Measurements from ENCODE around the gene STARD3. TPM values are rescaled to one million over a fixed set of nuclear protein-coding genes. Genes with fewer than 3 reads are reported as not detected.

Gene STARD3
- total and polyA plus RNA-seq, 12 donors, result 14.2 to 46.1 (median 19.9) TPM

DNA sequence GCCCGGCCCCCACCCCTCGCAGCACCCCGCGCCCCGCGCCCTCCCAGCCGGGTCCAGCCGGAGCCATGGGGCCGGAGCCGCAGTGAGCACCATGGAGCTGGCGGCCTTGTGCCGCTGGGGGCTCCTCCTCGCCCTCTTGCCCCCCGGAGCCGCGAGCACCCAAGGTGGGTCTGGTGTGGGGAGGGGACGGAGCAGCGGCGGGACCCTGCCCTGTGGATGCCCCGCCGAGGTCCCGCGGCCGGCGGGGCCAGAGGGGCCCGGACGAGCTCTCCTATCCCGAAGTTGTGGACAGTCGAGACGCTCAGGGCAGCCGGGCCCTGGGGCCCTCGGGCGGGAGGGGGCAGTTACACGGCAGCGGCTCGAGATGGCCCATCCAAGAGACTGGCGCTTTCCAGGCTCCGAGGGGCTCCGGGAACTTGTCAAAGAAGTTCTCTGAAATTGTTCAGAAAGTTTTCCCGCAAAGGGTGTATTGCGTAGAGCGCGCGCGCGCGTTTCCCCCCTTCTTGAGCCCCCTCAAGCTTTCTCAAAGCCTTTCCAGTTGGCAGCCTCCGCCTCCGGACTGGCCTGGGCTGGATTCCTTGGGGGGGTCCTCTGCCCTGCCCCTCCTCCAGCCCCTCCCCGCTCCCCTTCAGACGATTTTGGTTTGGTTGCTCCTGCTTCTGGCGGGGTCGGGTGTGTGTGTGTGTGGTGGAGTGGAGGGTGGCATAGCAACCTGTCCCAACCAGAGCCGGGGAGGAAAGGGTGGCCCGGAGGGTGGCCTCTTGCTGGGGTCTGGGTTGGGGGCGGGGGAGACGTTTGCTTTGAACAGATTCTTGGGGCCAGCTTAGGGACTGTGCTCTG, 63.4 kb downstream of the STARD3 start:
- intact Hi-C loops (cut with DNase I), result no loop called here

GRCh38 chr17:39701012-39701783, 64.3 kb downstream of the STARD3 start:
- Histone ChIP-seq H3K9me3 (no peaks in the 10 kb centered on the region), H3K4me1 (peaks cover 10 to 61% (median 43%) of the 10 kb centered on the region in 9 donors), H3K27ac (peak overlapping the region in 9 of 10 donors; percentile 83 to 96 (median 89)), H3K36me3 (no peaks in the 10 kb centered on the region), H3K4me3 (peak overlapping the region; percentile 18 to 99 (median 82)), H3K27me3 (peaks cover 0 to 33% (median 0%) of the 10 kb centered on the region in 7 donors)
- intact Hi-C loops (cut with DNase I), result no loop called here
- WGBS, 2 donors, result 31 to 40% methylated on average over 10 of the region's 10 CpGs
- no peak for TF ChIP-seq CTCF (IDR thresholded peaks at IDR 0.05)
- ATAC-seq (no peak), DNase-seq (no peak)

More for the DNA sequence above, 63.4 kb downstream of the STARD3 start:
- H3K4me3 ChIP-seq, result peak overlapping the region; percentile 70 to 99 (median 82)
- peaks cover 0 to 33% (median 0%) of the 10 kb centered on the region in 7 donors for H3K27me3 ChIP-seq
- no peak for DNase-seq
- 1 to 2% methylated on average over 49 to 57 of the region's 57 CpGs for WGBS, 2 donors
- no peak for TF ChIP-seq CTCF (IDR thresholded peaks at IDR 0.05)
- H3K27ac ChIP-seq, result peak overlapping the region; percentile 78 to 96 (median 89)
- peak; percentile 50 to 69 (median 54) for ATAC-seq
- no peaks in the 10 kb centered on the region for H3K36me3 ChIP-seq
- no peaks in the 10 kb centered on the region for H3K9me3 ChIP-seq
- H3K4me1 ChIP-seq, result peaks cover 8 to 53% (median 37%) of the 10 kb centered on the region in 9 donors

- DNase-seq, result no peak
- peak overlapping the region in 3 of 10 donors; percentile 83 to 90 (median 88) for H3K27ac ChIP-seq
- no peak for TF ChIP-seq CTCF (IDR thresholded peaks at IDR 0.05)
- intact Hi-C loops (cut with DNase I), result no loop called here
- peaks cover 0 to 33% (median 0%) of the 10 kb centered on the region in 7 donors for H3K27me3 ChIP-seq
- H3K4me1 ChIP-seq, result peaks cover 10 to 68% (median 44%) of the 10 kb centered on the region in 9 donors
- H3K9me3 ChIP-seq, result no peaks in the 10 kb centered on the region
- H3K4me3 ChIP-seq, result peak overlapping the region in 2 of 10 donors; percentile 82 to 95
- H3K36me3 ChIP-seq, result peaks cover 0 to 3% (median 0%) of the 10 kb centered on the region in 9 donors
- ATAC-seq, result no peak
- WGBS, 2 donors, result 61 to 75% methylated on average over 4 of the region's 4 CpGs
Measured at GRCh38 chr17:39701784-39702422, 65.0 kb downstream of the STARD3 start.

Measured in heart right ventricle (tissue), 16 donors.